Right renal pelvis (tissue), 4 donors: ENCODE results near the gene IL12B. TPM values are rescaled to one million over a fixed set of nuclear protein-coding genes. Genes with fewer than 3 reads are reported as not detected.

Source experiments
- DNase-seq, 4 donors: peaks; one replicate each; pipeline ENCODE4 v3.0.0-alpha.2; 2013; ENCODE audit warnings: low read depth in 4 of 4, low spot score in 3 of 4, missing footprints in 1 of 4
- polyA plus RNA-seq, 4 donors: library from polyadenylated mRNA; unstranded; fragments of 120-200 nt; gene quantifications; one replicate each; pipeline ENCODE4 v1.2.1, GENCODE V29; 2013; ENCODE audit not compliant: insufficient read length in 4 of 4

The IL12B gene
- polyA plus RNA-seq, 4 donors = 0.05 to 0.08 TPM; not detected in 2

DNA sequence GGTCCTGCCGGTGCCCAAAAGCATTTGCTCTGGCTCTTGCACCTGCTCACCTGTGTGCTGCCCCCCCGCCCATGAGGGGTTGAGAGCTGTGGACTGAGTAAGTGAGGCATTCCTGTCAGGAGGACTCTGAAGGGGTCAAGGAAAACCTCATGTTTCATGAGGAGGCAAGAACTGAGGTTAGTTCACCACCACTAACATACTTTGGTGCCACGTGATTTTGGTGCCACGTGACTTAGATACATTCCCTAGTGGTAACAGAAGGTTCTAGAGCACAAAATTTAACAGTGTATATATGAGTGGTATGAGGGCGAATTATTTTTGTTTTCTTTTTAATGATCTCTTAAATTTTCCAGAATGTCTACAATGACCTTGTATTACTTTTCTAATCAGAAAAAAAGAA lies 6.3 kb upstream of the IL12B start:
- DNase-seq = no peak

DNA sequence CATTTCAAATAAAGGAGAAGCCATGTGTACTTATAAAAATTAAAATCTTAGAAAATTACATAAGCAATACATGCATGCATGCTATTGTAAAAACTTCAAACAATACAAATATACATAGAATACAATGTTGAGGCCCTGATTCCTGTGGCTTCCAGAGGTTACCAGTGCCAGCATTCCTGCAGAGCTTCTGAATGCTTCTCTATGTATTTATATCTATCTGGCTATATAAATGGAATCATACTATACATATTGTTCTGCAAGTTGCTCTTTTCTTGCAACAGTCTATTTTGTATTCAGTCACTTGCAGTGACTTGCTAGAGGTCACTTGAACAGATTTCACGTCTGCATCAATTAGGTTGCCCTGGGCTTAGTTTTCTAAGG lies 3.2 kb upstream of the IL12B start:
- DNase-seq = no peak

DNA sequence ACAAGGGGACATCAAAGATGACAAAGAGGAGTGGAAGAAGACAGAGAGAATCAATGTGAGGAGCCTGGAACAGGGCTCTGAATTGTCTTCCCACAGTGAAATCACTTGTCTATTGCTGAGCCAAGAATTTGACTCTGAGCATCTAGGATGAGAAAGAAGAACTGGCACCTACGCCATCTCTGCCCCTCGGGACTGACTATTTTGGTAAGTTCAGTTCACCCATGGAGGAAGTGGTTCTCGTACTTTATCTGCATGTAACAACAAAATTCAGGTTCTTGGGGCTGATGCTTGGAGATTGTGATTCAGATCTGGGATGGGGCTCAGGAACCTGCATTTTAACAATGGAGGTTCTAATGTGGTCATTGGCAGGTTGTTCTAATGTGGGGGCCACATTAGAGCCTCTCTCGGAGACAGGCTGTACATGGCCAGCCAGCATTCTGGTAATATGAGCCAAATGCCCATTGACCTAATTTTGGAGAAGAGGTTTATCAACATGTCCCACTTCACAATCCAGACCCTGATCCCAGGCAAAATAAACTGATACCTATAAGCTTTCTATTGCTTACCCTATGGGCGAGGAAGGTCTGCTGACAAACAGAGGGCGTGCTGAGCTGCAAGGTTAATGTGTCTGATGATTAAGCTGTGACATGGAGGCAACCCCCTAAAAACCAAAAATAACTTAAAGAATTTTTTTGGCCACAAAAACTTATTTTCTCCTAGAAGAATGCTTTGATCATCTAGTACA lies 2.7 kb upstream of the IL12B start:
- DNase-seq = no peak

DNA sequence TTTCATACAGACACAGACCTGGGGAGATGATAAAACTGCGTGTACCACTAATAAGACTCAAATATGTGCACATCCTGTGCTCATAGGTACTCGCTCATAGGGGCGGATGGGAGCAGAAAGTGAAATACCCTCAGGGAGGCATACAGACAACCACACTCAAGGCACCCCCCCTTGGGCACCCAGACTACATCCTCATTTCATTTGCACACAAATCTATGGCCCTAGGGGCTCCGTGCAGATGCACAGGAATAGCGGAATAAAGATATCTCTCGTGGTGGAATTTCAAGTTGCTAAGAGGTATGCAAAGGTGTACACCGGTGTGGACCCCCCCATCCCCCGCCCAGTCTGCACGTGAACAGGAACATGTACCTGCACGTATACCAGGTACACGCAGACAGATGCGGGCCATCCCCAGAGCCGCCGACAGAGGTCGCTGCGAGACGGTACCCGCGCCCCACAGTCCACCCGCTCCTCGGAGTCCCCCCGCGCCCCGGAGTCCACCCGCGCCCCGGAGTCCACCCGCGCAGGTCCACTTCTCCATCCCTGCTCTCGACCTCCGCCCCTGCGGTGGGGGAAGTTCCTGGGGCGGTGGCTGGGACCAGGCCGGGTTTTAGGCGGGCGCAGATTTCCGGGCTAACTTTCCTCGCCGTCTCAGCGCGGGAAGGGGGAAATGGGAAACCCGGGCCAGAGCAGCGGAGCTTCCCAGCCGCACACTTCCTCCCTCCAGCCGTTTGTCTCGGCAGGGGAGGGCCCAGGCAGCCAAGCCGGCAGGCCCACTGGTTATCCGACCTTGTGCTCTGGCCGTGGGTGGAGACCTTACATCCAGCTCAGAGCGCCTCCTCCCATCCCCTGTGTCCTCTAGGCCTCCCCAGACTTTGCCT lies 1.0 kb upstream of the IL12B start:
- no peak for DNase-seq

DNA sequence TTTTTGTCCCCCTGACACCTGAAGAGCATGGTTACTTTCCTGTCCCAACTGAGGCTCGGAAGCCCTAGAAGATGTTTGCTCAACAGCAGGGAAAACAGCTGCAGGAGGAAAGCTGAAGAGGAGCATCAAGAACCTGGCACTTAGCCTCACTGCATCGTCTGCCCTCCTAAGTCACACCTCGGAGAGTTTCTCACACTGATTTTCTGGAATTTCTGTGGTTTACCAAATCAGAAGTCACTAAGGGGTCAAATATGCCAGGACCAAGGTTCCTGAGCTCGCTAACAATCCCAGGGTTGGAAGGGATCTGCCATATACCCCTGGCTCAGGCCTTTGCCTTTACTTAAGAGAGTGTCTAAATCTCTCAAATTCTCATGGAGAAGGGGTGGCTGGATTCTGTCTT lies 5.3 kb downstream of the IL12B start:
- no peak for DNase-seq

DNA sequence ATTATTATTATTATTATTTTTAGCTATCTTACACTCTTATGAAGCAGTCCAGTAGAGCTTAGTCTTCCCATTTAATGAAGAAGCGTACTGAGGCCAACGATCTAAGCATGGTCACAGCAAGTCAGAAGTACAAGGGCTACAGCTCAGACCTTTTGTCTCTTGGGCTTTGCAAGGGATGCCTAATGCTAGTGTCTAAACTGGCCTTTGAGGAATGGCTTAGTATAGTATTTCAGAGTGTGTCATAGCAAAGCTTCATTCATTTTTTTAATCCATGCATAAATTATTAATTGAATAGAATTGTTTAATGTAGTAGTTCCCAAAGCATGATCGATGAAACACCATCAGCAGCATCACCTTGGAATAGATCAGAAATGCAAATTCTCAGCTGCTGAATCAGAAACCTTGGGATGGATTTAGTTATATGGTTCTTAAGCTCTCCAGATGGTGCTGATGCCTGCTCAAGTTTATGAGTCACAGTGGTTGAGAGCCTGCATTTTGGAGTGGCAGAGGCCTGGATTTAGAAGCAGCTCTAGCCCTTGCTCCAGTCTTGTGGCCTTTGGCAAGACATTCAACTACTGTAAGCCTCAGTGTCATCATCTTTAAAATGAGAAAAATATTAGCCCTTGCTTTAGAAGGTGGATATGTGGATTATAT lies 6.1 kb downstream of the IL12B start:
- DNase-seq = no peak

DNA sequence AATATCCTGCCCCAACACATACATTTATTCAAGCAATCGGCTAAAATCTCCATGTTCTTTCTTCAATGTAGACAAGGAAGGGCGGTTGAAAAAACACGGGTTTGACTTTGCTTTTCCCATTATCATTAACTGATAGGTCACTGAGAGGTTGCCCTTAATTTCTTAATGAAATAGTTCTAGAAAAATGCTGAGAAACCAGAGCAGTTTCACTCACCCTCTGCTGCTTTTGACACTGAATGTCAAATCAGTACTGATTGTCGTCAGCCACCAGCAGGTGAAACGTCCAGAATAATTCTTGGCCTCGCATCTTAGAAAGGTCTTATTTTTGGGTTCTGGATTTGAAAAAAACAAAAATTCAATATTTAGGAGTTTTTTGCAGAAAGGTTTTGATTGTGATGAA lies 8.1 kb downstream of the IL12B start:
- no peak for DNase-seq

DNA sequence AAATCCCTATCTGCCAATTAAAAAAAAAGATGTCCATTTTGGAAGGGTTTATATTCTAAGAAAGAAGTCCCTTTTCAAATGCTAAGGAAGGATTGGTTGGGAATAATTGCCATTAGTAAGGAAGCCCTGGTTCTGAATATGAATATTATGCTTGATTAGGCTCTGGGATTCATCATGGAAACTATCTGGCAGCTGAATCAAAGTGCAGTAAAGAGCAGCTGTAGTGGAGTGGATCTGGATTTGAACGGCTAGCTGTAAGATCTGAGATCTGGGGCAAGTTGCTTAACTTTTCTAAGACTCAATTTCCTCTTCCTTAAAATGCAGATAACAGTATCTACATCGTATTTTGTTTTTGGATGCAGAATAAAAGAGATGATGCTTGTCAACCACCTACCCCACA lies 10.5 kb downstream of the IL12B start:
- DNase-seq = no peak

DNA sequence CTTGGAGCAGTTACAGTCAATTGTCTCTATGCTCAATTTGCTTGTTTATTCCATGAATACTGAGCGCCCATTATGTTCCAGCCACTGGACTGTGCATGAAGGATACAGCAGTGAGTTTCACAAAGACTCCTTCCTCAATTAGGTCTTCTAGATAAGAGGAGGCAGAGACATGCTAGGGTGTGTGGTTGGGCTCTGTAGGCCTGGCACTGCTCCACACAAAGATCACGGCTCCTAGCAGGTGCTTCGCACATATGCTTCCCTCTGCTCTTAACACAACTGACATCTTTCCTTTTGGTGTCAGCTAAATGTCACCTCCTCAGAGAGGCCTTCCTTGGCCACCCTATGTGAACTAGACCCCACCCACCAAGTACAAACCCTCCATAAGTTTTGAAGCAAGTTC lies 10.9 kb downstream of the IL12B start:
- no peak for DNase-seq

DNA sequence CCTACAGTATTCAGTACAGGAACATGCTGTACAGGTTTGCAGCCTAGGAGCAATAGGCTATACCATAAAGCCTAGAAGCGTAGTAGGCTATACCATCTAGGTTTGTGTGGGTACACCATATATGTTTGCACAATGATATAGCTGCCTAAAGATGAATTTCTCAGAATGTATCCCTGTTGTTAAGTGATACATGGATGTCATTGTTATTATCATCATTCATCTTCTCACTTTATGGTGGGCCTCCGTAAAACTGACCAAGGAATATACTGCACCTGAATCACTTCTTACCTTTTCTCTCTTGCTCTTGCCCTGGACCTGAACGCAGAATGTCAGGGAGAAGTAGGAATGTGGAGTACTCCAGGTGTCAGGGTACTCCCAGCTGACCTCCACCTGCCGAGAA lies 11.8 kb downstream of the IL12B start:
- no peak for DNase-seq

DNA sequence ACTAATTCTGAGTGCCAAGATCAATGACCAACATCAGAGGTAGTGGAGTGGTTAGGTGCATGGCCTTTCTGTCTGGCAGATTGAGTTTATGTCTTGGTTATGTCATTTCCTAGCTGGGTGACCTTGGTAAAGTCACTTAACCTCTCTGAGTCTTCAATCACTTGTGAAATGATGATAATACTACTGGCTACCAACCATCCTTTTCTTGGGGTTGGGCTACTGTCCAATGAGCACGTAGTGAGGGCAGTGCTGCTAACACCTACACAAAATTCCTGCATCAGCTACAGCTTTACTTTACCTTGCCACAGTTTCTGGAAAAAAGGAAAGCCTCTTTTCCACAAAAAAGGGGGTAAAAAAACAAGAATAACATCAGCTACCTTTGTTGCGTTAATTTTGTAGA lies 12.4 kb downstream of the IL12B start:
- no peak for DNase-seq

DNA sequence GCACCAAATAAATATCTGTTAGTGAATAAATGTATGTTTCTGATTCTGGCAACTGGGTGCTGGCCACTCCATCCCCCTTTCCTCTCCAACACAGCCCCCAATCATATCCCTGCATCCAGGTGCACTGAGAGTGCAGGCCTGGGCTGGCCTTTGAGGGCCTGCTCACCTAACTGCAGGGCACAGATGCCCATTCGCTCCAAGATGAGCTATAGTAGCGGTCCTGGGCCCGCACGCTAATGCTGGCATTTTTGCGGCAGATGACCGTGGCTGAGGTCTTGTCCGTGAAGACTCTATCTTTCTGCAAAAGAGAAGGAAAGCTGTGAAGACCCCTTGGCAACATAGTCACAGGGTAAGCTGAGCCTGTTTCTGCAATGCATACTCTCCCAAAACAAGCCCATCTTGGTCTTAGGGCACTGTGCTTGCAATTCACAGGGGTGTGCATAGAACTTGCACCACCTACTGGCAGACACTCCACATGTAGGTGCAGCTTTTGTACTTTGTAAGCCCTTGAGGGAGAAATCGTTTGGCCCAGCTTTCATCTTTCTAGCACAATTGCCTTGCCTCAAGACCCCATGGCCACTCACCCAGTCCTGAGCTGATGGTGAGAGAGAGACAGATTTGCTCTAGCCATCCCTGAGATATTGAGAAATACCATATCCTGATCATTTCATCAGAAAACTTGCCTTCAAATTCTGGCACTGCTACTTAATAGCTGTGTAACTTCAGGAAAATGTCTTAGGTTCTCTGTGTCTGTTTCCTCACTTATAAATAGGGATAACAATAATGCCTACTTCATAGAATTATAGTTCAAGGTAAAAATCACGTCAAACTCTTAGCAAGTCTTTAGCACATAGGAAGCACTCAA lies 13.5 kb downstream of the IL12B start:
- peak in 1 of 4 donors; percentile 42 for DNase-seq

DNA sequence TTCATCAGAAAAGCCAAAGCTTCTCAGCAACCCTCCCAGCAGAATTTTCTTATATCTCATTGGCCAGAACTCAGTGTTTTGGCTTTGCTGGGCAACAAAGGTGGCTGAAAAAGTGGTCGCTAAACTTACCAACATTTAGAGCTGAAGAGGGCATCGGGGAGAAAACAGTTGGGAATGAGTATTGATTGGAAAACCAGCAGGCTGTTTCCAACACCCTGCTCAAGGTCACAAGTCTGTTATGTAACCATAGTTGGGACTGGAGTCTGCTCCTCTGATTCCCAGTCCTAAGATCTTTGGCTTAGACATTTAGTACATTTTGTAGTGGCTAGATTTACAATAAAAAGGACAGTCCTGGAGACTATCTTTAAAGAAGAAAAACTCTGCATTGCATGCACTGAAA lies 17.1 kb downstream of the IL12B start:
- no peak for DNase-seq

DNA sequence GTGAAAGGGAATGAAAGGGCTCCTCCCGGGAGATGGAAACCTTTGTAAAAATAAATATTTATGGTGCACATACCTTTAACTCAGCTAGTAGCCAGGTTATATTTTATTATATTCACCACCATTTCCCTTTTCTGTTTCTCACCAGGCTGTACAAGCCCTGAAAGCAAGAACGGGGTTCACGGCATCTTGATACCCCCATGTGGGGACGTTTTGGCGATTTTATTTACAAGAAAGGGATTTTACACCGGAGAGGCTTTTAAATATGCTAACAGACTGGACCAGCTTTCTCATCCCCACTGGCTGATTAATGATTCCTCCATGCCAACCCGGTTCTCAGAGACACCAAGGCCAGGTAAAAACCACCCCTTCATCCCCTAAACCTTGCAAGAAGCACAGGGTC lies 19.2 kb downstream of the IL12B start:
- no peak for DNase-seq

DNA sequence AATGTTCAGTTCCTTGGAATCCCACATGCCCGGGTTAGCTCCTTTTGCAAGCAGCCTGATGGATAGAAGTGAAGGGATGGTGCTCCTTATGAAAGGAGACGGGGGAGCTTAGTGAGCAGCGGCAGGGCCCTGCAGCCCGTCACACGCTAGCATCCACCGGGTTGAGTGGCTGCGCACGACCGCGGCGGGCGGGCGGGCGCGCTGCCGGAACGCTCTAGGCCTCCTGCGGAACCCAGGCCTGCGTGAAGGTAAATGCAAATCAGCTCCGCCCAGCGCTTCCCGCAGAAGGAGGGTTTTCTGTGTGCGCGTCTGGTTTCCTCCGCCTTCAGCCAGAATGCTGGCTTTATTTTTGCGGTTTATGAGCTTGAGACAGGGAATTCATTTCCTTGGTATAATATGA lies 19.8 kb downstream of the IL12B start:
- DNase-seq = peak in 1 of 4 donors; percentile 26

DNA sequence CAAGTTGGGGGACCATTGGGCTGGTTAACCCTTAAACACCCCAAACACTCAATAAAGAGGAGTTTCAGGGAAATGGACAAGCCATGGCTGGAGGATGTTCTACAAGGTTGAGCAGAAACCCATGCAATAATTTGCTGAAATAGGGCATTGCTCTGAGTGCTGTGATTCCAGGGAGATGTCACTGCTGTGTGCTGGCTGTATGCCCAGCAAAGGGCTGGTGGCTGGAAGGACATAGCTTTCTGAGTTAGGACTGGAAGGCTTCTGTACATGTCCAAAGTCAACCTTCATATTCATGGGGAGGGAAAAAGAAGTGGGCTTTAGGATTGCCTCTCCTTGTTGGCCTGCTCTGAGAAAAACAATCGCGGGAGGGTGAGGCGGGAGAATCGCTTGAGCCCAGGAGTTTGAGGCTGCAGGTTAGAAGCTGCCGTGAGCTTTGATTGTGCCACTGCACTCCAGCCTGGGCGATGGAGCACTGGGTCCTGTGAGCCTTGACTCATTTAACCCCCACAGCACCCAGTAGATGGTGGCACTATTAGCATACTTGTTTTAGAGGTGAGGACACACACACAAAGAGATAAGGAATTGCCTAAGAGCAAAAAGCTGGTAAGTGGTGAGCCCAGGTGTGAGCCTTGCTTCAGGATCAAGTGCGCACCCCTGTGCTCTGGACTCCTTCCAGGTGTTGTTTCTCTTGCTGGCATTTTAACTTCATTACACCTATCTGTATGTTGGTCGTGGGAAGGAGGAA lies 20.4 kb downstream of the IL12B start:
- no peak for DNase-seq

DNA sequence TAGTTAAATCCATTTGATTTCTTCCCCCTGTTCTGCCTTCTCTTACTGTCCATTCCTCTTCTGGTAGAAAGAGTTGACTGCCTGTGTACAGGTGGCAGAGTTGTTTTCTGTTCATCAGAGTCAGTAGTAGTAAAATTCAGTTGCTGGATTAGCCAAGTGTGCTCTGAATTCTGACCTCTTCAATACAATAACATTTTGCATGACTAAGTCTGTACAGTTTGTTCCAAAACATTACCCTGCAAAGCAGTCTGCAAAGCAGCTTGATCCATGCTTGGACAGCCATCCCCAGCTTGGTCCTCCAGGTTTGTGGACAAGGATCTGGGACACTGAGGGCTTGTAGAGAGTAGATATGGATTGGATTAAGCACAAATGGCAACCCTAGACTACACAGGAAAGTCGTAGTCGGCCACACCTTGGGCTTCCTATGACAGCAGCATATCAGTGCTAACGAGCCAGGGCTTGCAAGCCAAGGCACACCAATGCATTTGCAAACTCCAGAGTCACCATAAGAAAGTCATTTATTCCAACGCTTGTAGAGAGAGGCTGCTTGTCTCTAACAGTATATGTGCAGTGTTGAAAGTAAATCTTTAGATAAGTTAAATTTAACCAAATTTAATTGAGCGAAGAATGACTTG lies 25.2 kb downstream of the IL12B start:
- no peak for DNase-seq

DNA sequence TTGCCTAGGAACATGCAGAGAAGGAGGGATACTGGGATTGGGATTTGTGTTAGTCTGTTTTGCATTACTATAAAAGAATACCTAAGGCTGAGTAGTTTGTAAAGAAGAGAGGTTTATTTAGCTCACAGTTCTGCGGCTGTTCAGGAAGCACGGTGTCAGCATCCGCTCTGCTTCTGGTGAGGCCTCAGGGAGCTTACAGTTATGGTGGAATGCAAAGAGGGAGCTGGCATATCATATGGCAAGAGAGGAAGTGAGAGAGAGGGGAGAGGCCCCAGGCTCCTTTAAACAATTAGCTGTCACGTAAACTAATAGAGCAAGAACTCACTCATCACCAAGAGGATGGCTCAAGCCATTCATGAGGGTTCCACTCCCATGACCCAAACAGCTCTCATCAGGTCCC lies 27.0 kb downstream of the IL12B start:
- DNase-seq = no peak
